IMR-90 (cell line): Measurements from ENCODE around the gene RUNX2.

Source experiments
- CTCF ChIP-seq: conservative IDR thresholded peaks from 2 replicates; pipeline ENCODE4 v1.5.1; 2012; ENCODE audit warnings: mild to moderate bottlenecking, low read depth, low read length, improper control_type of control experiment
- MXI1 ChIP-seq: IDR thresholded peaks from 2 replicates; pipeline ENCODE4 v1.6.1; 2012; ENCODE audit warnings: low read depth, mild to moderate bottlenecking, low read length, moderate library complexity, borderline replicate concordance
- SMC3 ChIP-seq: fragments of 150-350 bp; IDR thresholded peaks from 2 replicates; pipeline ENCODE4 v1.6.1; 2016; ENCODE audit warnings: low read depth, mild to moderate bottlenecking, antibody characterized with exemption, low read length, moderate library complexity

GRCh38 chr6:45305546-45305945, 22.6 kb upstream of the RUNX2 start:
- no peak for TF ChIP-seq MXI1
- no peak for TF ChIP-seq CTCF
- TF ChIP-seq SMC3: no peak
